ENCODE results near the gene SH3GL3.

SH3GL3 gene

DNA sequence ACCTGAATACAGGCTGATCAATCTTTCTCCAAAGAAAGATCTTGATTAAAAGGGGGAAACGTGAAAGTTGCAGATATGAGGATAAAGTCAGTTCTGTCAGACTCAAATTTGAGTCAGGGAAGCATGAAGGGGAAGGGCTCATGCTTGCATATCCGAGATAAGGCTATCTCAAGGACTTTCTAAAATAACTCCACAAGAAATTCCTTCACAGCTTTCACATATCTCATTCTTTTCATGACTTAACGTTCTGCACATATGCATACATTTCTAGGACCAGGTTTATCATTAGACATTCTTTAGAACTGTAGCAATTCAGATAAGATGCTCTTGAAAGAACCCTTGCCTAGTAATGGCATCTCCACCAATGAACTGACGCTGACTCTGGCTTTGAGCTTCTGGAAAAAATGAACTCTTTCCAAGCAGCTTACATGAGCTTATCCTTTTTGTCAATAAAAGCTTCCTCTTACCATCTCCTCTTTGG is 15.9 kb downstream of the SH3GL3 start:
- no peak for DNase-seq

- DNase-seq = no peak
Measured at GRCh38 chr15:83470887-83471286, 23.7 kb downstream of the SH3GL3 start.

DNA sequence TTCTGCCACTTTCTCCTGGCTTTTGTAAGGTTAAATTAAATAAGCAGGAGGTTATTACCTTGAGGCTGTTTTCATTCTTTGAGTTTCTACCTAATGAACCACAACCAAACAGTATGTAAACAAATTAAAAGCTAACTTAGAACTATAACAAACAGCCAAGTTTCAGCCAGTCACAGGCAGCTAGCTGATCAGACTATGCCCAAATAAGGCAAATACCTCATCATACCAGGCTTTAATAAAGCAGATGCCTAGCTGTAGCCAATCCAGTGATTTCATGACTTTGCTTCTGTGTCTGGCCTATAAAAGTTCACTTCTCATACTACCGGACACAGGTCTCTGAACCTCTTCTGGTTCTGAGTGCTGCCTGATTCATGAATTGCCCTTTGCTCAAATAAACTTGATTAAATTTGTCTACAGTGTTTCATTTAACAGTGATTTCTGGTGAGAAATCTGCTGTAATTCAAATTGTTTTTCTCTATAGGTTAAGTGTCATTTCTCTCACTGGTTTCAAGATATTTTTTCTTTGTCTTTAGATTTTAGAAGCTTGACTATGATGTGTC is 24.2 kb downstream of the SH3GL3 start:
- DNase-seq = no peak

- DNase-seq = no peak
Measured at GRCh38 chr15:83472151-83472550, 25.0 kb downstream of the SH3GL3 start.

- DNase-seq = no peak
Measured at GRCh38 chr15:83472797-83473196, 25.7 kb downstream of the SH3GL3 start.

DNA sequence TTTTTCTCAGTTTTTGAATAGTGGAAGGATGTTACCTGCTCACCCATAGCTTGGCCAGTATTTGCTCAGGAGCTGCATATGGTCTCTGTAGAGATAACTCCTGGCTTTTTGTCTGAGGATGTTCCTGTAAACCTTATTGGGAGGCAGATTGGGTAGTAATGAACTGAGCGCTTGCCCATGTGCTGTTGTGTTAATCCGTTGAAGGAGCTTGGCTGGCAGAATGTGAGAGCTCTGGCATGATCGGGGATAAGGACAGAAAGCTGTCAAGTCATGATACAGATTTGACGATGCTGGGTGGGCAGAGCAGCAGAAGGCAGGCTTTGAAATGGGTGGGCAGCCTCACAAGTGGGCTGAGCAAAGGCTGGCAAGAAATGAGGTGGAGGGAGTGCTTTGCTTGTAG is 27.4 kb downstream of the SH3GL3 start:
- no peak for DNase-seq

- no peak for DNase-seq
Measured at GRCh38 chr15:83475551-83475950, 28.4 kb downstream of the SH3GL3 start.

DNA sequence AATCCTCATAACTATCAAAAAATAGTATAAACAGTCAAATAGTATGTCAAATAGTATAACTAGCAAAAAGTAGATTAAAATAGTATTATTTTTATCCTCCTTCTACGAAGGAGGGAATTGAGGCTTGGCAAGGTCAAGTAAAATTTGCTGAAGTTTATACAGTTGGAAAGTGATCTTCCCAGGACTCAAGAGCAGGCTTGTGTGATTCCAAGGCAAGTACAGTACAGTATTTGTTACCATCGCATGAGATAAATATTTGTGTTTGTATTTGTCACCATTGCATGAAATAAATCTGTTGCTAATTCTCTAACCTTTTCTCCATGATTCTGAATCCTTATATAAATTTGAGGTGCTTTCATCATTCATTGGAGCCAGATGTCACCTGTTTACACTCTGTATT is 28.9 kb downstream of the SH3GL3 start:
- DNase-seq = no peak

DNA sequence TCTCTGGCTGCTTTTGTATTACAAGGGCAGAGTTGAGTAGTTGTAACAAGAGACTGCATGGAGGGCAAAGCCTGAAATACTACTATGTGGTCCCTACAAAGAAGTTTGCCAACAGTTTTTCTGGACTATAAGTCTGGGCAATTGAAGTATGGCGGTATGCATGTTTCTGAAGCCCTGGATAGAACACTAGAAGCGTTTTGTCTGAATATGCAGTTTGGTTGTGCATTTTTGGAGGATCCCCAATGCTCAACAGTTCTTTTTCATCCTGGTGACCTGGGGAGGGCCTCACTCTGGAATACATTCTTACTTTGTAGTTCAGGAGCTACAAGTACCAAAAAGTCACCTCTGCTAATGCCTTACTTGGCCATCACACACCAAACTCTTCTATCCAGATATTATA is 29.6 kb downstream of the SH3GL3 start:
- no peak for DNase-seq

GRCh38 chr15:83477172-83477807 is 30.1 kb downstream of the SH3GL3 start:
- no peak for DNase-seq

GRCh38 chr15:83477808-83478537 is 30.8 kb downstream of the SH3GL3 start:
- DNase-seq = no peak

DNA sequence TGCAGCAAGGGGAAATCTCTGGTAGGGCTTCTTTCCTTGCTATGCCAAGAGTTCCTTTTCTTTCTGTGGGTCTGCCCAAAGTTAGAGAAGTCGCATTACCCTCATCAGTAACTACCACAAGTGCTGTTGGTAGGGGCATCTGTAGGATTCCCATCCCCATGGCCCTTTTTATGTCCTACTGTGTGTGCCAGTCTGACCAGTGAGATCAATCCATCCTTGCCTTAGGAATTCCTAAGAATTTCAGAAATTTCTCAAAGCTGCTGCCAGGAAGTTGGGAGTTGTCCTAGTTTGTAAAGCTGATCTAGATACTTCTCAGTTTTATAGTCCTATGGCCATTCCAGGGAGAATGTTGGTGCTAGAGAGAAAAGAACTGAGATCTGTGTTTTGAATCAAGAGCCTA is 36.5 kb downstream of the SH3GL3 start:
- no peak for DNase-seq

- no peak for DNase-seq
Measured at GRCh38 chr15:83484636-83485035, 37.5 kb downstream of the SH3GL3 start.

DNA sequence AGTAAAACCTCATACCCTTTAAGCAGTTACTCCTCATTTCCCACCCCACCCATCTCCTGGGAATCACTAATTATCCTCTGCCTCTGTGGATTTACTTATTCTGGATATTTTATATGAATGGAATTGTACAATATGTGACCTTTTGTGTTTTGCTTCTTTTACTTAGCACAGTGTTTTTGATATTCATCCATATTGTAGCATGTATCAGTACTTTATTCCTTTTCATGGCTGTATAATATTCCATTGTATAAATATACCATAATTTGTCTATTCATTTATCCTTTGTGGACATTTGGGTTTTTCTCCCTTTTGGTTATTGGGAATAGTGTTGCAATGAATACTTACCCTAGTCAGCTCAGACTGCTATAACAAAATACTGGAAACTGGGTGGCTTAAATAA is 39.2 kb downstream of the SH3GL3 start:
- no peak for DNase-seq

DNA sequence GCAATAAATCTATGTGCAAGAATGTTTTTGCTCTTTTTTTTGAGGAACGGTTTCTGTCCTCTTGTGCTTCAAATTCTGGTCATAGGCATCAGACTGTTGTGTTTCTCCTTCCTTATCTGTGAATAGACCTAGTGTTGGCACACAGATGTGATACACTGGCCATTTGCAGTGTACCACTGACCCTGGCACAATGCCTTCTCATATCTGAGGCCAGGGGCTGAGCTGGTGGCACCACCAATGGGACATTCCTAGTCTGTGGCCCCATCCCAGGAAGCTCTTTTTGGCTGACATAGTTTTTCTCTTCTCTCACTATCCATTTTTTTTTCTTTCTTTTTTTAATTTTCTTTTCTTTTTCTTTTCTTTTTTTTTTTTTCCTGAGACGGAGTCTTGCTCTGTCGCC is 40.4 kb downstream of the SH3GL3 start:
- no peak for DNase-seq

- DNase-seq = no peak
Measured at GRCh38 chr15:83489690-83490089, 42.5 kb downstream of the SH3GL3 start.

GRCh38 chr15:83491486-83491885 is 44.3 kb downstream of the SH3GL3 start:
- DNase-seq = no peak

DNA sequence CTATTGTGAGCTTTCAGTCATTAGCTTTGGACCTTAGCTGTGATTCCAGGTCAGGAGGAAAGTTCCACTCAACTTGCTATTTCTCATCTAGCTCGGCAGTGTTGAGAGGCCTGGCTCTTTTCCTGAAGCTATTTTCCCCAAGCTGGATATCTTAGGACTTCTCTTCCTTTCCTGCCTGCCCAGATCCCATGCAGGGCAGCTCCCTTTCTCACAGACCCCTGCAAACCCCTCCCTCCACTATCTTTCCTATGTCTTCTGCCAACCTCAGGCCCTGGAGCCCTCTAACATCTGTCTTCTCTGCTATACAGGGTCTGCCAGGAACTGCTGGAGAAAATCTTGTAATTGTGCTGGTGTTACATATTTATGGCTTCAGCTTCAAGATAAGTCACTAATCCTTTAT is 49.6 kb downstream of the SH3GL3 start:
- no peak for DNase-seq

DNA sequence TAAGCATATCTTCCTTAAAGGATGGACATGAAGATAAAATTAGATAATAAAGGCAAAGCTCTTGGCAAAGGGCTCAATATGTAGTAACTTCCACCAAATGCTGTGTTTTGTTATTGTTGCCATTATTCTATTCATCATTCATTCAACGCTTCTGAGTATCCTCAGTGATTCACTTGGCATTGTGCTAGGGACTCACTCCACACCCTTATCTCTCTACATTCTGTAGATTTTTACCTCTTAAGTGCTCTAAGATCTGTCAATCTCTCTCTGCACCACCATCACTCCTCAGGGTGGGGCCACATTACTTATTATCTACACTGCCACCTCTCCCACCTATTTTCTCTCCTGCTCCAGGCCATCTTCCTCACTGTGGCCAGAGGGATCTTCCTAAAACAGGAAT is 51.2 kb downstream of the SH3GL3 start:
- no peak for DNase-seq

DNA sequence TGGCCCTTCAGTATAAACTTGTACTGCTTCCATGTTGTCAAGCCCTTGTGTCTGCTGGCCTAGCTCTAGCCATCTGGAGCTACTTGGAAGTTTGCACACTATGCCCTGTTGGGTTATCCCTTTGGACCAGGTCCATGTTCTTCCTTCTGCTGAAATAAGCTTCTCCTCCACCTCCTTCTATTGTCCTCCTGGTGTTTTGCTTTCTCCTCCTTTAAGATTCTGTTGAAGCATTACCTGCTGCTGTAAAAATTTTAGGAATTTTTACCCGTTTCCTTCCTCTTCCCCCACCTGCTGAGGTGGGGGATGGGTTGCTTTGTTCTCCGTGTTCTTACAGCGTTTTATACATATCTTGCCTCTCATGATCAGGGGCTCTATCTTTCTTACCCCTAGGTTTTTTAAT is 51.7 kb downstream of the SH3GL3 start:
- DNase-seq = no peak

GRCh38 chr15:83499476-83499875 is 52.3 kb downstream of the SH3GL3 start:
- DNase-seq = no peak

DNA sequence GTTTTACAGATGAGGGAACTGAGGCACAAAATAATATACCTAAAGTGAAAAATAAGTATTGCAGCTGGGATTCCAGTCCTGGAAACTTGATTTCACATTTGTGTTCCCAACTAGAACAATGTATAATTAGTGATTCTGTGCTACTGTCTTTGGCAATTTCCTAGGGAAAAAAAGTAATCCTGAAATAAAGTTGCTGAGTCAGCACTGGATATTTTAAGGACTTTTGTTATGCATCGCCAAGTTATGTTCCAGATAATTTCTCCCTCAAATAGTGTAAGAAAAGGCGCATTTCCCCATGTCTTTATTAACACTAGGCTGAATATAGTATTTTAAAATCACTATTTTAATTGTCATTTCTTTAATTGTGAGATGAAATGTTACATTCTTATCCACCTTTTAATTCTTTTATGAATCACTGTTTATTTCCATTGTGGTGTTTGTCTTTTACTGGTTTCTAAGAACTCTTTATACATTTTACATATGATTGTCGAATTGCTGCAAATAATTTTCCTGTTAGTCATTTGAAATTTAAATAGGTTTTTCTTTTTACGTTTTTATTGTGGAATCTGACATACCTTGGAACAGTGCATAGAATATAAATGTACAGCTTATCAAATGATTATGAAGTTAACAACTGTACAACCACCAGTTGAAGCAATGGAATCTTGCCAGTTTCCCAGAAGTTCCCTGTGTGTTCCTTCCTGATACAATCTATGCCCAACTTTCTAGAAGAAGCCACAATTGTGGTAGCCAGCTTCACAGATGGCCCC is 56.6 kb downstream of the SH3GL3 start:
- no peak for DNase-seq

DNA sequence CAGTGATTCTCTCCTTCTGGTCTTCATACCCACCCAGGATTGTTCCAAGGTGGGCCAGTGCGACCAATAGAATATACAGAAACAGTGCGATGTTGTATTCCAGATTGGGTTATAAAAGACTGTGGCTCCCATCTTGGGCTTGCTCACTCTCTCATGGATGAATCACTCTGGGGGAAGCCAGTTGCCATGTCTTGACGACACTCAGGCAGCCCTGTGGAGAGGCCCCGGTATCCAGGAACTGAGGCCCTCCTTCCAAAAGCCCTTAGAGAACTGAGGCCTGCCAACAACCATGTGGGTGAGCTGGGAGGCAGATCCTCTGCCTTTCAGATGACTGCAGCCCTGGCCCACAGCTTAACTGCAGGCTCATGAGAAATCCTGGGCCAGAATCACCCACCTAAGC is 57.2 kb downstream of the SH3GL3 start:
- DNase-seq = no peak

DNA sequence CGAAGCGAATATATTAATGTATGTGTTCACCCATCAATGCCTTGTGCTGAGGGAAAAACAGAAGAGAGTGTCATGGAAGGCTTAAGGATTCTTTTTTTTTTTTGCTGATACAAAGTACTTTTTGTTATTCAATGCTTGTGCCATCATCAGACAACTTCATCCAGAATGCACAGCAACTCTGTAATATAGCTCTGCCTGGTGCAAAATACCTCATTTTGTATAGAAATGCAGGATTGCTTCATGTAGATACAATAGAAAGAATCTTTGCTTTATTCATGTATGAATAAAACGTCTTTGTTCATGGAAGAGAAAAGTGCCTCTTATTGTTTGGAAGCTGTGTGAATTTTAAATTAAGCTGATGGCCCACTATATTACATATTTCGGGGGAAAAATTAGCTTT is 62.9 kb downstream of the SH3GL3 start:
- DNase-seq = no peak

All from CD4-positive, alpha-beta T cell treated with Interleukin-4 for 1 hour (primary cell).